GM21526 (cell line): Measurements from ENCODE around the gene DNAJB6.

ENCODE experiments used
- ATAC-seq: cut with Tn5 transposase; IDR thresholded peaks from one replicate; pipeline ENCODE4 v1.9.1; 2021; ENCODE audit warnings: moderate library complexity; ENCODE audit not compliant: unreplicated experiment, low FRiP score

DNAJB6 gene

DNA sequence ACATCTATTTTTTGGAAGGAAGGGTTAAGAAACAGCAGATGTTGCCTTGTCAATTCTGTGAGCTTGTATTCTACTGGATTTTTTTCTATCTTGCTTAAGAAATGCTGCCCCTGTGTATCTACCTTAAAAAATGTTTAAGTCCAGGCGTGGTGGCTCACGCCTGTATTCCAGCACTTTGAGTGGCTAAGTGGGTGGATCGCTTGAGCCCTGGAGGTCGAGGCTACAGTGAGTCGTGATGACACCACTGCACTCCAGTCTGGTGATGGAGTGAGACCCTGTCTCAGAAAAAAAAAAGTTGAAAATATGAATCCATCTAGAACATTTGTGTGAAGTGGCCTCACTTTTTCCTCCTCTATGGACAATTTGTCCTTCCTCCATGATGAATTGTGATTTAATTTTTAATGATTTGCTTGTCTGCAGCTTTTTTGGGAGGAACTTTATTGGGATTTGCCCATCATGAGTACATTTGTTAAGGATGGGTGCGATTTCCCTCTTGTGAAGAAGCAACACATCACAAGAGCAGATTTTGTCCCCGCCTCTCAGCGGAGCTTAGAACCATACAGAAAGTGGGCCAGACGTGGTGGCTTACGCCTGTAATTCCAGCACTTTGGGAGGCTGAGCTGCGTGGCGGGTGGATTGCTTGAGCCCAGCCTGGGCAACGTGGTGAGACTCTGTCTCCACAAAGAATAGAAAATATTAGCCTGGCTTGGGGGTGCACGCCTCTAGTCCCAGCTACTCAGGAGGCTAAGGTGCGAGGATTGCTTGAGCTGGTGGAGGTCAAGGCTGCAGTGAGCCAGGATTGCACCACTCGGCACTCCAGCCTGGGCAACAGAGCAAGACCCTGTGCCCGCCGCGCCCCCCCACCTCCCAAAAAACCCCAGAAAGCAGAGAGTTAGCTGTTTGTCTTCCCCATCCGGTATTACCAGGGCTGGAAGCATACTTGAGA is 57.7 kb downstream of the DNAJB6 start:
- no peak for ATAC-seq

DNA sequence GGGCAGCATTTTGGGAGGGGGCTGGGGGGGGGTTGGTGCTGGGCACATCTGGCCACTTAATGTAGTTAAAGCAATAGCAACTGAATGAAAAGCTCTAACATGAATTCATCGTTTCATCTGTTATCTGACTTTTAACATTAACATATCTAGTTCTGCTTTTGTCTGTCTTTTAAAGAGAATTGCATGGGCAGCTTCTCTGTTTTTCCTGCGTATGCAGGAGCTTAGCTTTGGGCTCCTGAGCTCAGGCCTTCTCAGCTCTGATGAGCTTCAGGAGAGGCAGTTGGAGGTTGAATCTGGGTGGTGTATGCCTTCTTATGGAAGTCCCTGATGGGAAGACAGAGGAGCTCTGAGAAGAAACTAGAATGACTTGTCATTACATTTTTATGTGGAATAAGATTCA is 58.4 kb downstream of the DNAJB6 start:
- no peak for ATAC-seq

DNA sequence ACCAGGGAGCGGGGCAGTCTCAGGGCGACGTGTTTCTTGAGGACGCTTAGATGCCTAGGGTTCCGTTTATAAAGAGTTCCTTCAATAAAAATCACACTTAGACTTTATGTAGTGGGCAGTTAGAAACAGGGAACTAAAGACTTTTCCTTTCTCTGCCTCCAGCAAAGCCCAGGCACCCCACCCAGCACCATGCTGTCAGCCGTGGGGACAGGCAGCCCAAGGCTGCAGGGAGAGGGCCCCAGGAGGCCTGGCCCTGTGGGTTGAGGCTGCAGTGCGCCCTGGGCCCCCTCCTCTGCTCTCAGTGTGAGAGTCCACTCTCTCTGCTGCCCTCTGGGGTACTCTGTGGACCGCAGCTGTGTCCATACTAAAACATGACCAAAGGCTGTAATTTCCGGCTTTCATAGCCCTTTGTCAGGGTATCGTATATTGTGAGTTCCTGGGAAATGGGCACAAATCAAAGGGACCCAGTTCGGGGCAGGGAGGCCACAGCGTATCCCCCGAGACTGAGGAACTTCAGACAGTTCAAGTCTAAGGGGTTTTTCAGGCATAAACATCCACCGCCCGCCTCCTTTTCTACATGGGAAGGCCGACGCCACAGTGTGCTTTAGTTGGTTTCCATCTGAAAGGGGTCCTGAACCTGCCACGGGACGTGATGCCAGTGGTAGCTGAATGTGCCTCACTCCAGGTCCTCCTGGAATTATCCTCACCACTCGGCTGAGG is 59.7 kb downstream of the DNAJB6 start:
- ATAC-seq, result no peak

DNA sequence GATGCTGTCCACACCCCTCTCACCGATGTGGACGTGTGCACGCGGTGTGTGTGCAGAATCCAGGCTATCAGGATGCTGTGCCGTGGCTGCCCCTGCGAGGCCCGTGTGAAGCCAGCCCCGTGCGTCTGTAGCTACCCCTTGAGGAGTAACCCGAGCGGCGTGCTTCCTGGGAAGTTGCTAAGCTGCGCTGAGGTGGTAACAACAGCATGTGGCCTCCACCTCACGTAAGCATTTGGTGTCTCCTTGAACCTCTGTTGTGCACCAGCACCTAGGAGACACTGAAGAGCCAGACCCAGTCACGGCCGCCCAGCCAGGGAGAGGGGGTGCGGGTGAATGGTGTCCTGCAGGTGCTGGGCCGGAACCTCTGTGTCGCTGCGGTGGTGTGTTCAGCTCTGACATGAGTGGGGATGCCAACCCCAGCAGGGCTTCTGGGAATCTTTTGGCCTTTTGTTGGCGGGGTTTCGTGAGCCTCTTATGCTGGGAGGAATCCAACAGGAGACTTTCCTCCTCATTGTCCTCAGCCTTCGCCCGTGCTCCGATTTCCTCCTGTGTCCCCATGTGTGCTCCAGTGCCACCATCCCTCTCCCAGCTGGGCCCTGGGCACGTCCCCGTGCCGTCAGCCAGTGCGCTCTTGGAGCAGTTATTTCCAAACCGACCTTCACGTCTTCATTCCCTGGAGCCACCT is 60.4 kb downstream of the DNAJB6 start:
- ATAC-seq, result no peak

DNA sequence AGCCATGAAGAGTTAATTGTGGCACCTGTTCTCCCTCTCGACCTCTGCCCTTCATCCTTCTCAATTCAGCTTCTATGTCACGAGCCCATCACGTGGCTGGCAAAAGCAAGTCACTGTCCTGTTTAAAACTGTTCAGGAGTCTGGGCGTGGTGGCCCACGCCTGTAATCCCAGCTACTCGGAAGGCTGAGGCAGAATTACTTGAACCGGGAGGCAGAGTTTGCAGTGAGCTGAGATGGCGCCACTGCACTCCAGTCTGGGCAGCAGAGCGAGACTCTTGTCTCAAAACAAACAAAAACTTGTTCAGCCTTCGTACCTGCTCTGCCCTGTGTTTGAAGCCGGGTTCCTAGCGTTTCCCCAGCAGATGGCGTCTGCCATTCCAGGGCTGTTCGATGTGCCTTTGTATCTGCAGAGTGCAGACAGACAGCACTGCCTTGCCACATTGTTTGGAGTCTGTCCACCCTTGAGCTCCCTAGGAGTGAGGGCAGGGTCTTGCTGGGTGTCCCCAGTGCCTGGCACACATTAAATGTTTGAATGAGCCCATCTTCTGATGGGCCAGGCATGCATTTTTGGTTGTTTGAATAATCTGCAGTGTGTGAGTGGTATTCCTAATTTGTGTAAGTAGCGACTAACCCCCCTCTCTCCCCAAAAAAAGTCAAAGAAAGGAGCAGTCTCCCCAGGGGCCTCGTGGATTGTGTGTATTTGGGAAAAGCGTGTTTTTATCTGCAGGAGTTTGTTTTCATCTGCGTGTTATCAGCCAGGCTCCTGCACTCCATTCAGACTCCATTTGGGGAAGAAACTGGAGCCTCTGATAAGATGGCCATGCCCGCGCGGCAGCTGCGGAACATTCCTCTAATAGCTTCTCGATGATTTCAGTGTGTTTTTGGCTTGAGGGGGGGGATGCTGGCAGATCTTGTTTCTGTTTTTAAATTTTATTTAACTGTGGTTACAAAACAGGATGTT is 61.2 kb downstream of the DNAJB6 start:
- ATAC-seq, result no peak

DNA sequence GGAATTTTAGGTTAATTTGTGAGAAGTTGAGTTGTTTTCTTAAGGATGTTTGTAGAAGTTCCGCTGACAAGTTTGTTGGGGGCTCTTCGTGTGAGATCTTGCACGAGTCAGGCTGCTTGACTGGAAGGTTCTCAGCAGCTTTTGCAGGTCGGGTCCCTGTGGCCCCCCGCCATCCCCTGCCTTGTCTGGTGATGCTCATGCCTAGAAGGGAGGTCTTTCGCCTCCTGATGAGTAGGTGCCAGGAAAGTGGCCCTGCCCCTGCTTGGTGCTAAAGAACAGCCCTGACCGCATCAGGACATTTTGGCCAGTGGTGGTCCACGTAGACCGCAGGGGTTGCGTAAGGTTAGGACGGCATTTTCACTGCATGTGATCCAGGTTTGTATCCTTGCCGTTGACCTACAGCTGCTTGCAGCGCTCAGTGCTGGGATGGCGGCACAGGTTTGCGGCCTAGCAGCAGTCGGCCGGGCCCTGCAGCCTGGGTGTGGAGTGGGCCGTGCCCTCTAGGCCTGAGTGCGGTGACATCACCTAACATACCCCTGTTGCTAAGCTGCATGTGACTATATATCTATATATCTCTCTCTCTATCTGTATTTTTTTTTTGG is 62.4 kb downstream of the DNAJB6 start:
- ATAC-seq, result no peak

DNA sequence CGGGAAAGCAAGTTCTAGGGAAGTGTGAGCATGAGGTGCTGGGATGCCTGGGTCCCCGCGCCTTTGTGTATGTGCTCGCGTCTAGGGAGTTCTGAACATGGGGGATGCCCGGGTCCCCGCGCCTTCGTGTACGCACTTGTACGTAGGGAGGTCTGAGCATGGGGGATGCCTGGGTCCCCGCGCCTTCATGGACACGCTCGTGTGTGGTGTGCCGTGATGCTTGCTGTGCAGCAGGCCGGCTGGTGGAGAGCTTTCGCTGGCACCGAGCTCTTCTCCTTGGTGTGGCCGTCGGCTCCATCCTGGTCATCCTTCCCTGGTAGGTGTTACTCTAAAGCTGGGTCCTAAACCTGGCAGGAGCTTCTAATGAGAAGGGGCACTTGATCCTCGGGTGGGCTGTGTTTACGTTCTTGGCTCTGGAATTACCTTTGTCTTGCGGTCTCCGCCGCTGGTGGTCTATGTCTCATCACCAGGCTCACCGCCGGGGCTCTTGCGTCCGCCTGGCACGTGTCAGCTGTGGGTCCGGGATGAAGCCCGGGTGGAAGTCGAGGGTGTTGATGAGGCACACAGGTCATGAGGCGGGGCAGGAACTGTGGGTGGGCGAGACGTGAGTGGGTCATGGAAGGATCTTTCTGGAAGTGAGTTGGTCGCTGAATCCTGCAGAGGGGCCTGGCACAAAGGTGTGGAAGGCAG is 63.5 kb downstream of the DNAJB6 start:
- ATAC-seq, result no peak

DNA sequence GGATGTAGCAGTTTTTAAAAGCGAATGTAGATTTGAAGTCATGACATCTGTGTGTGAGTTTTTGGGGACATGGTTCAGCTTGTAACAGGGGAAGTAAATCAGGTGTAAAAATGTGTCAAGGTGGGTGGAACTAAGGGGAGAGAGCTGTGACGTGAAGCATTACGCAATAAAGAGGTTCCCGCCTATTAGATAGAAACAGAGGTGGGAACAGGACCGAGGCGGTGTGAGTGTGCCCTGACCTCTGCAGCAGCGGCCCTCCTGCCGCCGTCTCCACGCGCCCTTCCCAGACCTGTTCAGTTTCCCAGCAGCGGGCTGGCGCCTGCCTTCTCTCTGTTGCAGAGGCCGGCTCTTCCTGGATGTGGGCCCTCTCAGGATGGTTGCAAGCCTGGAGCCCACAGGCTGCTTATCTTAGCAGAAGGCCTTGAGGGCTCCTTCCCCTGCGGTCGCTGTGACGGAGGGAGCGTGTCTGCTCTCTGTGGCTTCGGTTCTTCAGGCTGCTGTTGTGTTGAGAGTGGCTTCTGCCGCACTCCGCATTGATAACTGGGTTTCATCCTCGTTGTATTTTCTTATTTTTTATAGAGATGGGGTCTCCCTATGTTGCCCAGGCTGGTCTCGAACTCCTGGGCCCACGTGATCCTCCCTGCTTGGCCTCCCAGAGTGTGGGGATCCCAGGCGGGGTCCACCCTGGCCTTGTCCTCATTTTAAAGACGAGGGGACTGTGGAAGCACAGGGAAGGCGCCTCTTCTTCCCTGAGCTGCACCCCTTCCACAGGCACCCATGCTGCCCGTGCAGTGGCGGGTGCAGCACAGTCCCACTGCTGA is 65.0 kb downstream of the DNAJB6 start:
- no peak for ATAC-seq

DNA sequence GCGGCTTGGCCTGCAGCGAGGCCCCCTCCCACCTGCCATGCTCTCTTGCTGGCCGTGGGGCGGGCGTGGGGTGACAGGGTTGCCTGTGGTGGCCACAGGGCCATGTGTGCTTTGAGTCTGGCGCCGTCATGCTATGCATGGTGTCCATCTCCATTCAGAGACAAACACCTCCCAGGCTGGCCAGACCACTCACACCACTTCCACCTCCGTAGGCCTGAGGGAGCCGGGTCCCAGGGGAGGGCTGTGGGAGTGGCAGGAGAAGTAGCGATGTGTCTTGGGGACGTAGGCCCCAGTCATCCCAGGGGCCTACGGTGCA is 65.5 kb downstream of the DNAJB6 start:
- no peak for ATAC-seq

DNA sequence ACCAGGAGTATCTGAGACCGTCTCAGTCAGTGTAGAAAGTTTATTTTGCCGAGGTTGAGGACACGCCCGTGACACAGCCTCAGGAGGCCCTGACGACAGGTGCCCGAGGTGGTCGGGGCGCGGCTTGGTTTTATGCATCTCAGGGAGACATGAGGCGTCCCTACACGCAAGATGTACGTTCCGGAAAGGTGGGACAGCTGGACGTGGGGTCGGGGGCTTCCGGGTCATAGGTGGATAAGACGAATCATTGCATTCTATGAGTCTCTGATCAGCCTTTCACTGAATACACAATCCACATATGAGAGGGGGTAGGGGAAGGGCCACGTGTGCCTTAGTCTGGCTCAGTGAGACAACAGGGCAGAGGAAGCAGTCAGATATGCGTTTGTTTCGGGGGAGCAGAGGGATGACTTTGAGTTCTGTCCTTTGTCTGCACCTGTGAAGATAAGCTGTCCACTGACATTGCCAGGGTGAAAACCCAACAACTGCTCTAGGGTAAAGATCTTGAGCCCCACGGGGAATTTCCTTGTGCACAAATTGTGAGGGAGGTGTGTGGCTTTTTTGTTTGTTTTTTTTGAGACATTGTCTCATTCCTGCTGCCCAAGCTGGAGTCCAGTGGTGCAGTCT is 66.2 kb downstream of the DNAJB6 start:
- ATAC-seq, result no peak

DNA sequence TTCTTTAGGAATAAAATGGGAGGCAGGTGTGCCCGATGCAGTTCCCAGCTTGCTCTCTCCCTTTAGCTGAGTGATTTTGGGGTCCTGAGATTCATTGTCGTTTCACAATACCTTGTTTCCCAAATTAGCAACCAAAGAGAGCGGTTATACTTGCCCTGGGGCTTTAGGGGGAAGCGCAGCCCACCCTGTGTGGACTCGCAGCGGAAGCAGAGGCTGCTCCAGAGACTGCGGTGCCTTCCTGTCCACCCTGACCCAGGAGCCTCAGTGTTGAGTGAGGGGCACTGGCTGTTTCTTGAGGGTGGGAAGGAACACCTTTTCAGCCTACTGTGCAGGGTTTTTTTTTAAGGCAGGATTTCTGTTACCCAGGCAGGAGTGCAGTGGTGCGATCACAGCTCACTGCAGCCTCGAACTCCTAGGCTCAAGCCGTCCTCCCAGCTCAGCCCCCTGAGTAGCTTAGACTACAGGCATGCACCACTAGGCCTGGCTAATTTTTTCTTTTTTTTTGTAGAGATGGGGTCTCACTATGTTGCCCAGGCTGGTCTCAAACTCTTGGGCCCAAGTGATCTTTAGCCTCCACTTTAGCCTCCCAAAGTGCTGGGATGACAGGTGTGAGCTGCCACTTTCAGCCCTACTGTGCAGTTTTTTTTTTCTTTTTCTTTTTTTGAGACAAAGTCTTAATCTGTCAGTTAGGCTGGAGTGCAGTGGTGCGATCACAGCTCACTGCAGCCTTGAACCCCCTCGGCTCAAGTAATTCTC is 67.0 kb downstream of the DNAJB6 start:
- ATAC-seq, result no peak

DNA sequence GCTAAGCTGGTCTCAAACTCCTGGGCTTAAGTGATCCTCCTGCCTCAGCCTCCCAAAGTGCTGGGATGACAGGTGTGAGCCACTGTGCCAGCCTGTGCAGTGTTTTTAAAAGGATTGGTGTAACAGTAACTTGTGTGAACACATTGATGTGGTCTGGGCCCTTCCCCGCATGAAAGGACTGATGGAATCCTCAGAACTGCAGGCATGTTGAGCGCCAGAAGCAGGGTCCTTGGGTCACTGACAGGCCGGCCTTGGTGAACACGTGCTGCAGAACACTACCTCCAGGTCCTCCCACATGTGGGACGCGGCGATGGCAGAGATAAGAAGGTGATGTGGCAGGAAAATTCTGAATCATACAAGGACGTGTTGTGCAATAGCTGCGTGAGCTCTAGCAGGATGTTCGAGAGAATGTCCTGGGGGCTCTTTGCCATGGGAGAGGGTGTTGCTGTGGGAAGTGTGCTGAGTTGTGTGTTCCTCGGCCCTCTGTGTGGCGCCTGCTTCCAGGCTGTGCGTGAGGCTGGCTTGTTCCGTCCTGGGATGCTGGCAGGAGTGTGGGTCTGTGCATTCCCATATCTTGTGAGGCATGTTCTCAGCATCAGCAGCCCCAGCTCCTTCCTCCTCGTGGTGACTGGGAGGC is 68.2 kb downstream of the DNAJB6 start:
- no peak for ATAC-seq

DNA sequence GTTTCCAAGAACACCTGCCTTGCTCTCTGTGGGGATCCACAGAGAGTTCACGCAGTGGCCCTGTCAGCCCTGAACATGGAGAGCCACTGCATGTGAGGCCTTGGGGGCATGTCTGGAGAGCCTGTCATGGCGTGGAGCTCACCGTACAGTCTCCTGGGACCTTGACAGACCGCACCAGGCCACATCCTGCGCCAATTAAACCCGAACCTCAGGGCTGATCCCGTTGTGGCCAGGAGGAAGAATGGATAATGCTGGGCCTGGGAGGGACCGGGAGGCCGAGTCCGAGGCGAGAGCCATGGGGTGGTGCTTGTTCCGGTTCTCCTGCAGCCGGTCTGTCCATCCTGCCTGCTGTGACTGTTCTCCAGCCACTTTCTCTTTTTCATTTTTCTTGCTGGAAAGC is 68.7 kb downstream of the DNAJB6 start:
- ATAC-seq, result no peak

DNA sequence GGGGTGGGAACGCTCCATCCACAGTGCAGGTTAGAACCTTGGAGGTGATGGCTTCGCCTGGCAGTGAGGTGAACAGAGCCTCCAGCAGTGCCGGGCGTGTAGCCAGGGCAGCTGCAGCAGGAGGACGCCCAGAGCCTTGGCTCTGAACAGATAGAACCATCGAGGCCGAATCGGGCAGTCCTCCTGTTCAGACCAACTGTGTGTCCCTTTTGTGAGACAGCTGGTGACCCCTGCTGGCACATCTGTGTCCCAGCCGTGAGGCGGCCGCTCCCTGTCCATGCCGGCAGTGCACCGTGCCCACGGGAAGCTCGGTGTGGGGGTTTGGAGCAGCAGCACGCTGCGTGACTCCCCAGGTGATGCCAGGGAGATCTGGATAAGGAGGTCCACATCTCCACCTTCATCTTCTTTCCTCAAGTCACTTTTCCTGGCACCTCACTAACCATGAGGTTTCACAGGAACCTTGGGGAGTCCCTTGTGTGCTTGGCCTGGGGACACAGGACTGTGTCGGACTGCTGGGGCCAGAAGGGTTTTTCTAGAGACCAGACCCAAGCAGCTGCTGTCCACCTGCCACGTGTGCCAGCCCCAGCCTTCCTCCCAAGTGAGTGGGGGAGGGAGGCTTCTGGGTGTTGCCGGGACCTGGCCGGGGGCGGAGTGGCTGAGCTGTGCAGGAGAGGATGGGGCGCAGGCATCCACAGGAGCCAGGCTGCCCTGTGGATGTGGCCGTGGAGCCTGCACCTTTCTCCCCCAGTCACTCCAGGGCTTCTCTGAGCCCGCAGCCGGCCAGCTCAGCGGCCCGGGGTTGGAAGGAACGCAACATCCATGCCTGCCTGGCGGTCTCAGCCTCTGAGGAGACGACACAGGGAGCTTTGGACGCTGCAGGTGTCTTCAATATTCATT is 69.4 kb downstream of the DNAJB6 start:
- ATAC-seq, result no peak

DNA sequence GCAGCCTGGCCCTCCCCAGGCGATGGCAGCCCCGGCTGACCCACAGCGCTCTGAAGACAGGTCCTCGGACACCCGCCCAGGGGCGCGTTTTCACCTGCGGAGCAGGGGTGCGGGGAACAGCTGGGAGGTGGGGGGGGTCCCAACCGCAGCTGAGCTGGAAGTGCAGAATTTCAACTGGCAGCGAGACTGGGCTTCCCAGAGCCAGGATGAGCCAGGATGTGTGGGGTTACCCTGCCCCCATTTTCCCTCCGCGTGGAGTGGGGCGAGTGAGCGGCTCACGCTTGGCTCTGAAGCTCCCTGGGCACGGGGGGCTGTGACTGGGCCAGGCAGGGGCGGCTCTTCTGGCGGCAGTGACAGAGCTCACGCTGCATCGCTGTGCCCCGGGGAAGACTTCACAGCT is 70.2 kb downstream of the DNAJB6 start:
- no peak for ATAC-seq
